HG03565 (cell line): ENCODE data around the gene TOR3A.

Experiments
- ATAC-seq: cut with Tn5 transposase; IDR thresholded peaks from one replicate; pipeline ENCODE4 v1.9.1; 2021; ENCODE audit warnings: mild to moderate bottlenecking, moderate library complexity; ENCODE audit not compliant: unreplicated experiment

The TOR3A gene

DNA sequence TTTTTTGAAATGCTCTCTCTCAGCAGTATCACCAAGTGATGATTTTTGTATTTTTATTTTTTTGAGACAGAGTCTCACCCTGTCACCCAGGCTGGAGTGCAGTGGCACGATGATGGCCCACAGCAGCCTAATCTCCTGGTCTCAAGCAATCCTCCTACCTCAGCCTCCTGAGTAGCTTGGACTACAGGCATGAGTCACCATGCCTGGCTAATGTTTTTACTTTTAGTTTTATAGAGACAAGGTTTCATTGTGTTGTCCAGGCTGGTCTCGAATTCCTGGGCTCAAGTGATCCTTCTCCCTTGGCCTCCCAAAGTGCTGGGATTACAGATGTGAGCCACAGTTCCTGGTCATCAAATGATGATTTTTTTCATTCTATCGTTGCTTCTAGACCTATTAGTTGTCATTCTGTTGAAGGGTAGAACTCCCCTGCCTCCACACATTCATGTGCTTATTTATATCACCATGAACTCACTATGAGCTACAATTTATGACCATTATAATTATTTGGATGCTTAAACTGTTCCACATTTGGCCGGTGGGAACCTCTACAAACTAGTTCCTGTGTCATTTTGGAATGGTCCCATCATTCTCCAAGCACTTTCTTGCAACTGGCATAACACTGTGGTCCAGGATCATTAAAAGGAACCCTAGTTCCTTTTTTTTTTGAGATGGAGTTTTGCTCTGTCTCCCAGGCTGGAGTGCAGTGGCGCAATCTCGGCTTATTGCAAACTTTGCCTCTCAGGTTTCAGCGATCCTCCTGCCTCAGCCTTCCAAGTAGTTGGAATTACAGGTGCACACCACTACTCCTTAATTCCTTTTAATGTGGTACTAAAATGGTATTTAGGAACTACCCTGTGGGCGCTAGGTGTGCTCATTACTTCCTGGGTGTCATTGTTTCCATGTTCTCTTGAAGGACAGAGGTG, 20.2 kb upstream of the TOR3A start:
- ATAC-seq = no peak

DNA sequence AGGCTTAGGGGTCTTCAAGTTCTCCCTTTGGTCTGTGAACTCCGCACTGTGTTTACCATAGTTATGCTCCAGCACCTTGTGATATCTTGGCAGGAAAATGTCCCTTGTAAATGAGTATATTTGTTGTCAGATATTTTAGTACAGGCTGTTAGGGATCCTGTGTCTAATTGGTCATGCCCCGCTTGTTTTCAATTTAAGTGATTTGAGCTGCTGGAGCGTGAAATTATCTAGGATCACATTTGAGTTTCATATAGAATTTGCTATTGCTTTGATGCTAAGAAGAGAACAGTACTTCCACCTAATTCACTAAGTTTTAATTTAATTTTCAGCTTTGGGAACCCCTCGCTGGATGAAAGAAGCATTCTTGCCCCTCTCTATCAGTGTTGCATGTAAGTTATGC, 15.4 kb upstream of the TOR3A start:
- no peak for ATAC-seq

- ATAC-seq = no peak
Measured at GRCh38 chr1:179077396-179077795, 4.5 kb upstream of the TOR3A start.

DNA sequence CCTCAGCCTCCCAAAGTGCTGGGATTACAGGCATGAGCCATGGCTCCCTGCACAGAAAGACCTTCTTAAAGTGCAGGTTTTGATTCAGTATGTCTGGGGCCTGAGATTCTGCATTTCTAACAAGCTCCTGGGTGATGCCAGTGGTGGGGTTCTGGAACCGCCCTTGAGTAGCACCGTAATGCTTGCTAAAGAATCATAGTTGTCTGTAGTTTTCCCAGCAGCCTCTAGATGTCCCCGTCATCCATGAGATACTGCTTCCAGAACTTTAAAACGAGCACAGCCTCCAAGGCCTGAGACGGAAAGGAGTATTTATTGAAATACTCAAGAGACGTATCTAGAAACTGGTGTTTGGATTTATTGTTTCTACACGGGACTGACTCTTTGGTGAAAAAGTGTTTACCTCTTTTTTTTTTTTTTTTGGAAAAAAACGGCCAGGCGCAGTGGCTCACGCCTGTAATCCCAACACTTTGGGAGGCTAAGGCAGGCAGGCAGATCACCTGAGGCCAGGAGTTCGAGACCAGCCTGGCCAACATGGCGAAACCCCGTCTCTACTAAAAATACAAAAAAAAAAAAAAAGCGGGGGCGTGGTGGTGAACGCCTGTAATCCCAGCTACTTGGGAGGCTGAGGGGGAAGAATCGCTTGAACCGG, 2.6 kb upstream of the TOR3A start:
- peak; percentile 18 for ATAC-seq

GRCh38 chr1:179080866-179081686, 794 bp upstream of the TOR3A start:
- peak; percentile 2 for ATAC-seq

DNA sequence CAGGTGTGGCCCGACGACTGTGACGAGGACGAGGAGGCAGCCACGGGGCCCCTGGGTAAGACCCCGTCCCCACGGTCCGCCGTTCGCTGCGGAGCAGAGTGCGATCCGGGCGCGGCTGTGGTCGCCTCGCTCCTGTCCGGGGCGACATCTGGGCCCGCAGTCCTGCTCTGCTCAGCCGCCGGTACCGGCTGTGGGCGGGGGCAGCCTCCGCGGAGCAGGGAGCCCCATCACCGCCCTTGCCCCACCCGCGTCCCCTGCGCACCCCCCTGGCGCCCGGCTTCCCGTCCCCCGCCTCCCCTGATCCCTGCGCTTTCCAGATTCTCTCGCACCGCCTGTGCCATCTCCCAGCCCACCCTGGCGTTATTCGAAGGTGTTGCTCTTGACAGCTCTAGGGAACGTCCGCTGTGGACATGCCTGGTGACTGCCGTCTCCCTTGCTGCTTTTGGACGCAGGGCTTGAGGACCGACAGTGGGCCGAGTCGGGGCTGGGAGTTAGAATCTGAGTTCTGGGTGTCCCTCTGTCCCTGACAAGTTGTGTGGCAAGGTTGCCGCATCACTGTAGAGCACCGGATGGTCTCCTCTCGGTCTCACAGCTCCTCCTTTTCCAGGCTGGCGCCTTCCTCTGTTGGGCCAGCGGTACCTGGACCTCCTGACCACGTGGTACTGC, 596 bp downstream of the TOR3A start:
- ATAC-seq = no peak

GRCh38 chr1:179082999-179083335, 1.1 kb downstream of the TOR3A start:
- ATAC-seq = no peak

- no peak for ATAC-seq
Measured at GRCh38 chr1:179083533-179083932, 1.7 kb downstream of the TOR3A start.

GRCh38 chr1:179087665-179088064, 5.8 kb downstream of the TOR3A start:
- ATAC-seq = no peak

DNA sequence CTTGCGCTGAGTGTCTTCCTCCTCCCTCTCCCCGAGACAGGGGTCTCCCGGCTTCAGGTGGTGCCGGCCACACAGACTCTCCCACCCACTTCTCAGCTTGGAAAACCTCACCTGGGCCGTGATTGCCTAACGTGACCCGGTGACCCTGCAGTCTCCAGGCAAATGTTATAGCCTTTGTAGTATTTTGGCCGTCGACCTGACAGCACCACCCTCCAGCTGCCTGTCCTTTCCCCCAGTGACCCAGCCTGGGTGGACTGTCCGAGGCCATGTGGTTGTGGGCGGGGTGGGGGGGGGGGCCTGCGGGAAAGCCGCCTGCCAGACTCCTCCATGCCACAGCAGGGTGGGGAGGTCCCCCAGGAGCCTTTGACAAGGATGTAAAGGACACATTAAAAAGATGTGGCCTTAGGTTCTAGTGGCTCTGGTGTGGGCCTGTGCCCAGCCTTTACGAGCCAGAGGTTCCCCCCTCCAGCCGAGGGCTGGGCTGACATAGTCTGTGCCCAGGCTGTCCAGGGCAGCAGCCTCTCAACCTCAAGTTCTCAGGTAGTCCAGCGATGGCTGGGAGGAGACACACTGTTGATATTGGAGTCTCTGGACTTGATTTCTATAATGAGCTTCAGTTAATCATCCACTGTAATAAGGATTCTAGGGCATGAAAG, 8.1 kb downstream of the TOR3A start:
- no peak for ATAC-seq

DNA sequence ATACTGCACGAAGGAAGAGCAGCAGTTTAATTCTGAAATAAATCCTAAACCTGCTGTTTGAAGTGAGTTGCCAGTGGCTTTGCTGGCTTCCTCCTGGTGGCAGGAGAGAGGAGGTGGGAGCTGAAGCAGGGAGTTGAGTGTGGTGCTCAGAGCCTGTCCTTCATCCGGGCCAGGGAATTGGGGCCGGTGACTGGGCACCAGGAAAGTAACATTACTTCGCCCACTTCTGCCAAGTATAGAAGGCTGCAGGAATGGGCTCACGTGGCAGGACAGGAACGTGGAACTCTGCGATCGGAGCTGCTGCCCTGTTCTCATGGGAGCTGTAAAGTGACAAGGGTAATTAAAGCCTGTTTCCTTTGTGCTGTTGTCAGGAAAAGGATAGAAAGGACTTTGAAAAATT, 8.7 kb downstream of the TOR3A start:
- ATAC-seq = no peak

DNA sequence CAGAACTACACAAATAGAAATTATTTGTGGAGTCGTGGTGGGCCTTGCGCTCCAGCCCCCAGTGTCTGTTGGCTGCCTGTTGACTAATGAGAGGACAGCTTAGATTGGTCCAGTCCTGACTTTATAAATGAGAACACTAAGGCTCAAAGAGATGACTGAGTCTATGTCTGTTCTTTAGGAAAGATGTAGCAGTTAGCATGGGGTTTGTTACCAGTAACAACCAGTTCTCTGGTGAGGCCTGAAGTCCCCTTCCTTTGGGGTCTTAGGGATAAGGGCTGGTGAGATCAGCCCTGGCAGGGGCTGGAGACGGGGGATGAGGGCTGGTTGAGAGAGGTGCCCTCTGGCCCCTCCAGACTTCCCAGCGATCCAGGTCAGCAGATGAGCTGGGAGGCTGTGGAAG, 9.1 kb downstream of the TOR3A start:
- no peak for ATAC-seq

DNA sequence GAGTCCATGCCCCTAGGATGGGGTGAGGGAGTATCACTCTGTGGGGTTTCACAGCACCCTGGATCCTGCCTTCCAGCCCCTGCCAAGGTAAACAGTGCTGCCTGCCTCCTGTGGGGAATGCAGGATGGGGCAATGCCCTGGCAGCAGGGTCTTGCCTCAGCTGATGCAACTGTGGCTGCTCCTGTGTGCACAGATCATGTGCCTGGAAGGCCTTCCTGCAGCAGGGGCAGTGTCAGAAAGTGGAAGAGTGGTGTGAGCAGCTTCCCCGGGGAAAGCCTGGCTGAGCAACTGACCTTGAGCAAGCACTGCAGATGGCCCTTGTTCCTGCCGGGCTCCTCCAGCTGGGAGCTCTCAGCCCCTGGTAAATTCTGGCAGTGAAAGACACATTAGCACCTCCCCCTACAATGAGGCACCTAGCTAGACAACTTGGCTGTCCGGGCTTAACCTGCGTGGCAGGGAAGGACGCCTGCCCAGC, 9.9 kb downstream of the TOR3A start:
- ATAC-seq = no peak

GRCh38 chr1:179092896-179093461, 11.1 kb downstream of the TOR3A start:
- ATAC-seq = no peak

- no peak for ATAC-seq
Measured at GRCh38 chr1:179094818-179095217, 12.9 kb downstream of the TOR3A start.

- ATAC-seq = no peak
Measured at GRCh38 chr1:179095377-179095776, 13.5 kb downstream of the TOR3A start.

GRCh38 chr1:179095924-179096323, 14.1 kb downstream of the TOR3A start:
- no peak for ATAC-seq

- ATAC-seq = no peak
Measured at GRCh38 chr1:179099891-179100290, 18.0 kb downstream of the TOR3A start.

GRCh38 chr1:179101566-179101965, 19.7 kb downstream of the TOR3A start:
- ATAC-seq = no peak

DNA sequence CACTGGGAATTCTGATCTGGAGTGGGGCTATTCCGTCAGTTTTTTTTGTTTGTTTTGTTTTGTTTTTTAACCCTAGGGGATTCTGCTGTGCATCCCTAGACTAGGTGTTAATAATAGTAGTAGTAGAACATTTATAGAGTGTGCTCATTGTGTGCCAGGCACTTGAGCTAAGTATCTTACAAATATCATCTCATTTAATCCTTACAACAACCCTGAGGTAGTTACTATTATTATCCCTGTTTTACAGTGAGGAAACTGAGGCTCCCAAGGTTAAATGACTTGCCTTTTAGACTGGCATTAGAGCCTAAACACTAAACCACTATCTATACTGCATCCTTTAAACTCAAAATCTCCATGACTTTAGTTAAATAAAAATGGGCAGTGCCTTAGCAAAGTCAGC, 22.1 kb downstream of the TOR3A start:
- ATAC-seq = no peak
